Smooth muscle cell (in vitro differentiated cells): ENCODE results near the gene TMIE. TPM values are rescaled to one million over a fixed set of nuclear protein-coding genes. Genes with fewer than 3 reads are reported as not detected.

Experiments used
- DNase-seq: peaks from one replicate; lab custom pipeline; 2025; ENCODE audit not compliant: unreplicated experiment; lab: John Stamatoyannopoulos, UW
- H2AFZ ChIP-seq: fragments of 200-600 bp; sonication (generic); 2 replicates; pipeline ENCODE4 v1.6.0; 2016; ENCODE audit warnings: antibody characterized with exemption, low read depth, mild to moderate bottlenecking
- H3F3A ChIP-seq: fragments of 200-600 bp; sonication (generic); 2 replicates; pipeline ENCODE4 v1.6.0; 2017; ENCODE audit warnings: antibody characterized with exemption, low read depth
- H3K27ac ChIP-seq: fragments of 200-600 bp; sonication (generic); 2 replicates; pipeline ENCODE4 v1.5.1; 2016; ENCODE audit warnings: low read depth, mild to moderate bottlenecking
- H3K27me3 ChIP-seq: fragments of 200-600 bp; sonication (generic); 2 replicates; pipeline ENCODE4 v1.6.1; 2016; ENCODE audit warnings: low read depth, mild to moderate bottlenecking
- H3K36me3 ChIP-seq: fragments of 200-600 bp; sonication (generic); 2 replicates; pipeline ENCODE4 v1.5.1; 2016; ENCODE audit warnings: low read depth
- H3K4me1 ChIP-seq: fragments of 200-600 bp; sonication (generic); 2 replicates; pipeline ENCODE4 v1.5.1; 2016; ENCODE audit warnings: low read depth
- H3K4me2 ChIP-seq: fragments of 200-600 bp; sonication (generic); 2 replicates; pipeline ENCODE4 v1.6.0; 2016; ENCODE audit warnings: mild to moderate bottlenecking
- H3K4me3 ChIP-seq: fragments of 200-600 bp; sonication (generic); 2 replicates; pipeline ENCODE4 v1.5.1; 2016; ENCODE audit warnings: mild to moderate bottlenecking
- H3K79me2 ChIP-seq: fragments of 200-600 bp; sonication (generic); 2 replicates; pipeline ENCODE4 v1.6.0; 2016; ENCODE audit warnings: low read depth, mild to moderate bottlenecking
- H3K9ac ChIP-seq: fragments of 200-600 bp; sonication (generic); 2 replicates; pipeline ENCODE4 v1.6.0; 2016; ENCODE audit warnings: low read depth
- H3K9me3 ChIP-seq: fragments of 200-600 bp; sonication (generic); replicated peaks from 2 replicates; pipeline ENCODE4 v1.5.1; 2016; ENCODE audit warnings: low read depth
- H4K20me1 ChIP-seq: fragments of 200-600 bp; sonication (generic); 2 replicates; pipeline ENCODE4 v1.6.0; 2016; ENCODE audit warnings: low read depth
- WGBS: methylation state at CpG from one replicate; pipeline ENCODE4 v1.1.7; 2016; ENCODE audit warnings: low lambda C conversion rate; 5-methylcytosine and 5-hydroxymethylcytosine counted together
- polyA plus RNA-seq: library from polyadenylated mRNA; unstranded; fragments of >200 nt; fragmentation: Nextera tagmentation; extraction: Ambion mirVana; gene quantifications from 2 replicates; pipeline ENCODE4 v1.2.1, GENCODE V29; 2016
- small RNA-seq: library from RNA; depleted of rRNA; stranded (forward); fragments of <200 nt; gene quantifications from one replicate; pipeline ENCODE3, GENCODE V24; 2014
- total RNA-seq: library from RNA; depleted of rRNA; stranded (reverse); fragments of >200 nt; gene quantifications from 2 replicates; pipeline ENCODE4 v1.2.3, GENCODE V29; 2014
- TF ChIP-seq, protein P1 (sequence below): fragments of 200-600 bp; sonication (generic); IDR thresholded peaks from 2 replicates; pipeline ENCODE4 v1.5.1; 2017; ENCODE audit warnings: borderline replicate concordance, mild to moderate bottlenecking, antibody characterized with exemption; ENCODE audit not compliant: insufficient read depth, poor library complexity, severe bottlenecking

TMIE gene
- total and polyA plus RNA-seq, 2 experiments from 2014 or later, result 0.67 to 1.1 TPM

- Histone ChIP-seq H3K27me3 (no peaks in the 10 kb centered on the region), H3K79me2 (no peaks in the 10 kb centered on the region), H3K4me3 (no peak overlapping the region), H3K27ac (no peak overlapping the region), H3K36me3 (no peaks in the 10 kb centered on the region), H4K20me1 (no peaks in the 10 kb centered on the region), H3K9ac (no peak overlapping the region), H2AFZ (no peak overlapping the region), H3K4me1 (peaks cover 3% of the 10 kb centered on the region), H3K9me3 (no peaks in the 10 kb centered on the region), H3F3A (no peaks in the 10 kb centered on the region), H3K4me2 (no peak overlapping the region)
- no peak for DNase-seq
- 91% methylated on average over 6 of the region's 6 CpGs for WGBS
- TF ChIP-seq, protein P1, sequence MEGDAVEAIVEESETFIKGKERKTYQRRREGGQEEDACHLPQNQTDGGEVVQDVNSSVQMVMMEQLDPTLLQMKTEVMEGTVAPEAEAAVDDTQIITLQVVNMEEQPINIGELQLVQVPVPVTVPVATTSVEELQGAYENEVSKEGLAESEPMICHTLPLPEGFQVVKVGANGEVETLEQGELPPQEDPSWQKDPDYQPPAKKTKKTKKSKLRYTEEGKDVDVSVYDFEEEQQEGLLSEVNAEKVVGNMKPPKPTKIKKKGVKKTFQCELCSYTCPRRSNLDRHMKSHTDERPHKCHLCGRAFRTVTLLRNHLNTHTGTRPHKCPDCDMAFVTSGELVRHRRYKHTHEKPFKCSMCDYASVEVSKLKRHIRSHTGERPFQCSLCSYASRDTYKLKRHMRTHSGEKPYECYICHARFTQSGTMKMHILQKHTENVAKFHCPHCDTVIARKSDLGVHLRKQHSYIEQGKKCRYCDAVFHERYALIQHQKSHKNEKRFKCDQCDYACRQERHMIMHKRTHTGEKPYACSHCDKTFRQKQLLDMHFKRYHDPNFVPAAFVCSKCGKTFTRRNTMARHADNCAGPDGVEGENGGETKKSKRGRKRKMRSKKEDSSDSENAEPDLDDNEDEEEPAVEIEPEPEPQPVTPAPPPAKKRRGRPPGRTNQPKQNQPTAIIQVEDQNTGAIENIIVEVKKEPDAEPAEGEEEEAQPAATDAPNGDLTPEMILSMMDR, result no peak
These were observed 54.5 kb downstream of the TMIE start for GRCh38 chr3:46755646-46756045.

GRCh38 chr3:46756642-46757041 is 55.5 kb downstream of the TMIE start:
- Histone ChIP-seq H4K20me1 (no peaks in the 10 kb centered on the region), H3K36me3 (no peaks in the 10 kb centered on the region), H3K9ac (no peak overlapping the region), H3F3A (no peaks in the 10 kb centered on the region), H2AFZ (no peak overlapping the region), H3K4me1 (peaks cover 3% of the 10 kb centered on the region), H3K4me2 (no peak overlapping the region), H3K27me3 (no peaks in the 10 kb centered on the region), H3K4me3 (no peak overlapping the region), H3K27ac (no peak overlapping the region), H3K9me3 (no peaks in the 10 kb centered on the region), H3K79me2 (no peaks in the 10 kb centered on the region)
- 97% methylated on average over 31 of the region's 31 CpGs for WGBS
- TF ChIP-seq, protein P1, result no peak
- DNase-seq, result no peak

GRCh38 chr3:46759239-46760167 is 58.3 kb downstream of the TMIE start:
- Histone ChIP-seq H3K9me3 (no peaks in the 10 kb centered on the region), H3K27me3 (no peaks in the 10 kb centered on the region), H3K4me3 (no peak overlapping the region), H3K9ac (no peak overlapping the region), H3K4me1 (peaks cover 3% of the 10 kb centered on the region), H2AFZ (no peak overlapping the region), H3F3A (no peaks in the 10 kb centered on the region), H3K36me3 (peaks cover 7% of the 10 kb centered on the region), H3K4me2 (no peak overlapping the region), H4K20me1 (no peaks in the 10 kb centered on the region), H3K79me2 (no peaks in the 10 kb centered on the region), H3K27ac (no peak overlapping the region)
- 79% methylated on average over 5 of the region's 5 CpGs for WGBS
- TF ChIP-seq, protein P1, result no peak
- no peak for DNase-seq

Small RNA genes within 50 kb of the gene (small RNA-seq; reads per million reads assigned to genes)
- gene PRSS45, result 0.39 reads per million, percentile 12 among the genes with 10 or more reads in this experiment

Other genes with a start within 250 kb of the TMIE start
- gene LTF, start 236.5 kb upstream of the TMIE start, total RNA-seq, result not detected in 2 replicates
- not detected in 2 replicates for gene LTF, start 236.5 kb upstream of the TMIE start, polyA plus RNA-seq
- not detected in 2 replicates for gene RTP3, start 203.4 kb upstream of the TMIE start, total RNA-seq
- gene RTP3, start 203.4 kb upstream of the TMIE start, polyA plus RNA-seq, result 0.19 and 1.3 TPM in 2 replicates
- 1.0 and 2.0 TPM in 2 replicates for gene LRRC2, start 135.1 kb upstream of the TMIE start, total RNA-seq
- 1.7 and 2.7 TPM in 2 replicates for gene LRRC2, start 135.1 kb upstream of the TMIE start, polyA plus RNA-seq
- not detected in 2 replicates for gene FAM240A, start 88.9 kb upstream of the TMIE start, total RNA-seq
- not detected in 2 replicates for gene FAM240A, start 88.9 kb upstream of the TMIE start, polyA plus RNA-seq
- gene ALS2CL, start 7.7 kb upstream of the TMIE start, total RNA-seq, result 7.3 and 8.5 TPM in 2 replicates
- 9.4 and 16.5 TPM in 2 replicates for gene ALS2CL, start 7.7 kb upstream of the TMIE start, polyA plus RNA-seq
- 0.31 and 0.54 TPM in 2 replicates for gene PRSS50, start 16.5 kb downstream of the TMIE start, total RNA-seq
- gene PRSS50, start 16.5 kb downstream of the TMIE start, polyA plus RNA-seq, result 0.45 and 0.73 TPM in 2 replicates
- gene MYL3, start 162.1 kb downstream of the TMIE start, total RNA-seq, result 8.4 and 13.8 TPM in 2 replicates
- 14.4 and 25.6 TPM in 2 replicates for gene MYL3, start 162.1 kb downstream of the TMIE start, polyA plus RNA-seq
- 15.4 and 17.7 TPM in 2 replicates for gene PTH1R, start 176.3 kb downstream of the TMIE start, total RNA-seq
- gene PTH1R, start 176.3 kb downstream of the TMIE start, polyA plus RNA-seq, result 39.2 and 50.6 TPM in 2 replicates